ACC112 (cell line): ENCODE measurements around the gene MOV10L1.

Experiments
- H2AFZ ChIP-seq: fragments of 200-600 bp; sonication (generic); one replicate; pipeline ENCODE4 v1.6.0; 2017; ENCODE audit warnings: antibody characterized with exemption, low read length; ENCODE audit not compliant: unreplicated experiment
- H3K27ac ChIP-seq: fragments of 200-600 bp; sonication (generic); 2 replicates; pipeline ENCODE4 v1.5.1; 2014; ENCODE audit warnings: low read depth, mild to moderate bottlenecking, antibody characterized with exemption, low read length, moderate library complexity
- H3K27me3 ChIP-seq: fragments of 200-600 bp; sonication (generic); 2 replicates; pipeline ENCODE4 v1.6.1; 2014; ENCODE audit warnings: mild to moderate bottlenecking, antibody characterized with exemption, low read length, moderate library complexity, mixed read lengths; ENCODE audit not compliant: insufficient read depth
- H3K36me3 ChIP-seq: fragments of 200-600 bp; sonication (generic); 2 replicates; pipeline ENCODE4 v1.6.1; 2016; ENCODE audit warnings: mild to moderate bottlenecking, antibody characterized with exemption, low read length, moderate library complexity, mixed read lengths; ENCODE audit not compliant: insufficient read depth
- H3K4me1 ChIP-seq: fragments of 200-600 bp; sonication (generic); one replicate; pipeline ENCODE4 v1.6.1; 2016; ENCODE audit warnings: low read length, mixed read lengths; ENCODE audit not compliant: insufficient read depth, unreplicated experiment, control insufficient read depth
- H3K4me3 ChIP-seq: fragments of 200-600 bp; sonication (generic); 2 replicates; pipeline ENCODE4 v1.5.1; 2014; ENCODE audit warnings: mild to moderate bottlenecking, low read depth, low read length
- H3K79me2 ChIP-seq: fragments of 200-600 bp; sonication (generic); one replicate; pipeline ENCODE4 v1.6.0; 2016; ENCODE audit warnings: low read length; ENCODE audit not compliant: control insufficient read depth, unreplicated experiment, insufficient read depth

Gene MOV10L1

GRCh38 chr22:50180727-50181521 lies 91.1 kb downstream of the MOV10L1 start:
- no peak overlapping the region for H3K4me3 ChIP-seq
- no peak overlapping the region for H3K27ac ChIP-seq
- H3K27me3 ChIP-seq, result no peaks in the 10 kb centered on the region
- peaks cover 4% of the 10 kb centered on the region for H3K4me1 ChIP-seq
- H3K36me3 ChIP-seq, result no peaks in the 10 kb centered on the region
- H2AFZ ChIP-seq, result no peak overlapping the region
- no peaks in the 10 kb centered on the region for H3K79me2 ChIP-seq

- Histone ChIP-seq H3K36me3 (no peaks in the 10 kb centered on the region), H3K4me1 (peaks cover 8% of the 10 kb centered on the region), H3K79me2 (peaks cover 10% of the 10 kb centered on the region), H2AFZ (no peak overlapping the region), H3K27me3 (no peaks in the 10 kb centered on the region), H3K27ac (no peak overlapping the region), H3K4me3 (no peak overlapping the region)
Observed at GRCh38 chr22:50182176-50183081, 92.6 kb downstream of the MOV10L1 start.

DNA sequence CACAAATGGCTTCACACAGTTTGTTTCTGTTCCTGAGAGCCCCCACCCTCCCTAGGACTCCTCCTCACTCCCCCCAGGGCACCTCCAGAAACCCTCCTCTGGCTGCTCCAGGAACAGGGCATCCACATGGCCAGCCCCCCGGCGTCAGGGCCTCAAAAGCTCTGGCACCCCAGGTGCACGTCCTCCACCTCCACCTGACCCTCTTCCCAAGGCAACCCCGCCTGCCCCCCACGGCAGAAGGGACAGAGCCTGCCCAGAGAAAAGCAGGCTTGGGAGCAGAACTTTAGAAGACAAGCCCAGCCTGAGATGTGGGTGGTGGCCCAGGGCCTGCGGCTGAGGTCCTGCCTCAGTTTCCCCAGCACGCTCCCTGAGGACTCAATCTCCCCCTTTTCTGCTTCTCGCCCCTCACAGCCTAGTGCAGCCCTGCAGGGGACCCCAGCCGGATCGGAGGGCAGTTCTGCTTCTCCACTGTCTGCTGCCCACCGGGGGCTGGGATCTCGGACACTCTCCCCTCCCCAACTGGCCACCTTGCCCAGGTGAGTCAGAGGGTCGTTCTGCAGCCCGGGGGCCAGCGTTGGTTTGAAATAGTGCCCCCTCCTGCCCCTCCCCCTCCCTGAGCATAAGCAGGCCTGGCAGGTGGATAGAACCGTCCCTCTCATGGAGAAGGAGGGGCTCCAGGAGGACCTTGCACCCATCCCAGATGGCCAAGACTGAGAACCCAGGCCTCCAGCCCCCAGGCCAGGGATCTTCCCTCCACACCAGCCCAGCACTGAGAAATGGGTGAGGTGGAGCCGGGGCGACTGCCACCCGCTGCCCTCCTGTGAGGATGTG lies 93.5 kb downstream of the MOV10L1 start:
- Histone ChIP-seq H3K4me1 (peaks cover 8% of the 10 kb centered on the region), H2AFZ (no peak overlapping the region), H3K4me3 (no peak overlapping the region), H3K27me3 (no peaks in the 10 kb centered on the region), H3K27ac (no peak overlapping the region), H3K36me3 (no peaks in the 10 kb centered on the region), H3K79me2 (peaks cover 12% of the 10 kb centered on the region)

DNA sequence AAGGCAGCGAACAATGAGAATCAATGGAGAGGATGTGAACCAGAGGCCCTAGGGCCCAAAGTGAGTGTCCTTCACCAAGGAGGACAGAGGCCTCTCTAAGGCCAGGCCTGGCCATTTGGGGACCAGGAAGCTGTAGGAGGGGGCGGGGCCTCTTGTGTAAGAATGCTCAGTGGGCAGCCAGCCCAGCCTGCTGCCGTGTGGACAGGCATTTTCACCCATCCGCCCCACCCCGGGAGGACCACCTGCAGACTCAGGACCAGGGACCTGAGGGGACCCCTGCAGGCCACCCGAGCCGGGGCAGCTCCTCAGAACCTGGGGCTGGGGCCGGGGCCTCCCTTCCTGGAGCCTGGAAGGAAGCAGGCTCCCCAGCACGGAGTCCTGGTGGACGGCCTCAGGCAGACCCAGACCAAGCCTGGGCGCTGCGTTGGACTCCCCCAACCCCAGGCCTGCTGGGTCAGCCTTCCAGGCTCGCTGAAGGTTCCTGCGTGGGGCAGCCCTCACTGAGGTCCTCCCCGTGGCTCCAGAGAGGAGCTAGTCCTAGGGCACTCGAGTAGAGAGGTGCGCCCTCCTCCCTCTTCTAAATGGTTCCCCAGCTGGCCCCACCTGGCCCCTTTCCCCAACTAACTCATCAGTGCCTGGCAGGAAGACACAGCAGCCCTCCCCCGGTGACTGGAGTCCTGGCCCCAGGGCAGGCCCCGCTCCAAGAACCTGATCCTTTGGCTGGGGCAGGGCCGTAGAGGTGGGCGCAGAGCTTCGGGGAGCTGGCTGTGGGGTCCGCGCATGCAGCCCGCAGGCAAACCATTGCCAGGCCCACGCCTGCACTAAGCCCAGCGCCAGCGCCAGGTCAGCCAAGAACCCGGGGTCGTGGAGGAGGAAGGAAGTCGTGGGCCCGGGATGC lies 94.4 kb downstream of the MOV10L1 start:
- Histone ChIP-seq H3K4me3 (no peak overlapping the region), H2AFZ (no peak overlapping the region), H3K27ac (no peak overlapping the region), H3K36me3 (no peaks in the 10 kb centered on the region), H3K27me3 (no peaks in the 10 kb centered on the region), H3K4me1 (peaks cover 8% of the 10 kb centered on the region), H3K79me2 (peaks cover 15% of the 10 kb centered on the region)

GRCh38 chr22:50184902-50185374 lies 95.1 kb downstream of the MOV10L1 start:
- Histone ChIP-seq H3K27ac (no peak overlapping the region), H3K36me3 (no peaks in the 10 kb centered on the region), H2AFZ (peak overlapping the region; percentile 65), H3K4me3 (peak overlapping the region; percentile 85), H3K4me1 (peaks cover 8% of the 10 kb centered on the region), H3K79me2 (peaks cover 16% of the 10 kb centered on the region), H3K27me3 (no peaks in the 10 kb centered on the region)

- no peaks in the 10 kb centered on the region for H3K27me3 ChIP-seq
- no peak within 1 kb of the TSS for H3K27ac ChIP-seq
- H2AFZ ChIP-seq, result peak within 1 kb of the TSS; percentile 65
- no peaks in the 10 kb centered on the region for H3K36me3 ChIP-seq
- peaks cover 16% of the 10 kb centered on the region for H3K79me2 ChIP-seq
- peaks cover 10% of the 10 kb centered on the region for H3K4me1 ChIP-seq
- peak within 1 kb of the TSS; percentile 85 for H3K4me3 ChIP-seq
Observed at GRCh38 chr22:50185375-50186087, 95.7 kb downstream of the MOV10L1 start, which contains the start of gene TRABD. TRABD (plus strand) TSS chr22:50185913; CDS start chr22:50193061, 7,148 bp downstream.

- no peak overlapping the region for H3K27ac ChIP-seq
- H2AFZ ChIP-seq, result no peak overlapping the region
- H3K27me3 ChIP-seq, result no peaks in the 10 kb centered on the region
- no peaks in the 10 kb centered on the region for H3K36me3 ChIP-seq
- H3K79me2 ChIP-seq, result peaks cover 16% of the 10 kb centered on the region
- peaks cover 16% of the 10 kb centered on the region for H3K4me1 ChIP-seq
- peak overlapping the region; percentile 73 for H3K4me3 ChIP-seq
Observed at GRCh38 chr22:50186181-50186714, 96.4 kb downstream of the MOV10L1 start.

- Histone ChIP-seq H3K4me1 (peaks cover 16% of the 10 kb centered on the region), H3K27me3 (no peaks in the 10 kb centered on the region), H3K27ac (no peak overlapping the region), H3K79me2 (peaks cover 16% of the 10 kb centered on the region), H3K36me3 (no peaks in the 10 kb centered on the region), H2AFZ (no peak overlapping the region), H3K4me3 (peak overlapping the region; percentile 73)
Observed at GRCh38 chr22:50186761-50187523, 97.1 kb downstream of the MOV10L1 start.
